Fibroblast of skin of back (primary cell): ENCODE results near the gene EFEMP1.

Experiments used
- DNase-seq: peaks from one replicate; pipeline ENCODE4 v3.0.0-alpha.2; 2013

The EFEMP1 gene

GRCh38 chr2:55824551-55825096, 99.0 kb downstream of the EFEMP1 start:
- no peak for DNase-seq
